Measurements from ENCODE around the gene GYPC. TPM values are rescaled to one million over a fixed set of nuclear protein-coding genes. Genes with fewer than 3 reads are reported as not detected.

The GYPC gene
- total RNA-seq, 2 donors from 2014 or later: 17.3 to 32.9 TPM

- no peak for TF ChIP-seq POLR2AphosphoS5 (IDR thresholded peaks at IDR 0.05)
- no peak for TF ChIP-seq POLR2A (IDR thresholded peaks at IDR 0.05)
- TF ChIP-seq CTCF (IDR thresholded peaks at IDR 0.05): no peak
- DNase-seq (ENCODE audit: low spot score): no peak
- Histone ChIP-seq H3K36me3 (no peaks in the 10 kb centered on the region), H3K9me3 (no peaks in the 10 kb centered on the region), H3K27me3 (replicated peaks; ENCODE audit: insufficient read depth) (no peaks in the 10 kb centered on the region), H3K4me1 (replicated peaks) (no peaks in the 10 kb centered on the region), H3K27ac (no peak overlapping the region), H3K4me3 (no peak overlapping the region)
- WGBS: 100% methylated on average over 1 of the region's 1 CpG
- intact Hi-C loops (cut with DNase I): no loop called here
These were observed 6.9 kb upstream of the GYPC start for GRCh38 chr2:126649101-126649500.

- 61% methylated on average over 3 of the region's 3 CpGs for WGBS
- Histone ChIP-seq H3K27ac (no peak overlapping the region), H3K36me3 (no peaks in the 10 kb centered on the region), H3K27me3 (replicated peaks; ENCODE audit: insufficient read depth) (no peaks in the 10 kb centered on the region), H3K9me3 (no peaks in the 10 kb centered on the region), H3K4me3 (no peak overlapping the region), H3K4me1 (replicated peaks) (no peaks in the 10 kb centered on the region)
- no peak for DNase-seq (ENCODE audit: low spot score)
- TF ChIP-seq CTCF (IDR thresholded peaks at IDR 0.05): no peak
- no peak for TF ChIP-seq POLR2A (IDR thresholded peaks at IDR 0.05)
- TF ChIP-seq POLR2AphosphoS5 (IDR thresholded peaks at IDR 0.05): no peak
- intact Hi-C loops (cut with DNase I): loop anchor here (10.0 kb wide), 1 partner anchor 434 kb away; no protein-coding TSS in a partner anchor
These were observed 5.0 kb upstream of the GYPC start for GRCh38 chr2:126650994-126651393.

GRCh38 chr2:126652323-126652891, 3.6 kb upstream of the GYPC start:
- intact Hi-C loops (cut with DNase I): loop anchor here (10.0 kb wide), 1 partner anchor 432 kb away; no protein-coding TSS in a partner anchor

GRCh38 chr2:126653109-126653508, 2.8 kb upstream of the GYPC start:
- Histone ChIP-seq H3K27ac (no peak overlapping the region), H3K27me3 (replicated peaks; ENCODE audit: insufficient read depth) (no peaks in the 10 kb centered on the region), H3K9me3 (no peaks in the 10 kb centered on the region), H3K36me3 (no peaks in the 10 kb centered on the region), H3K4me1 (replicated peaks) (no peaks in the 10 kb centered on the region), H3K4me3 (no peak overlapping the region)
- 93% methylated on average over 4 of the region's 4 CpGs for WGBS
- no peak for DNase-seq (ENCODE audit: low spot score)
- intact Hi-C loops (cut with DNase I): loop anchor here (10.0 kb wide), 1 partner anchor 432 kb away; no protein-coding TSS in a partner anchor
- TF ChIP-seq POLR2A (IDR thresholded peaks at IDR 0.05) (no peak), POLR2AphosphoS5 (IDR thresholded peaks at IDR 0.05) (no peak), CTCF (IDR thresholded peaks at IDR 0.05) (no peak)

More at GRCh38 chr2:126652323-126652891, 3.6 kb upstream of the GYPC start:
- WGBS: 88% methylated on average over 1 of the region's 1 CpG
- Histone ChIP-seq H3K36me3 (no peaks in the 10 kb centered on the region), H3K9me3 (no peaks in the 10 kb centered on the region), H3K4me3 (no peak overlapping the region), H3K27me3 (replicated peaks; ENCODE audit: insufficient read depth) (no peaks in the 10 kb centered on the region), H3K4me1 (replicated peaks) (no peaks in the 10 kb centered on the region), H3K27ac (no peak overlapping the region)
- no peak for TF ChIP-seq POLR2AphosphoS5 (IDR thresholded peaks at IDR 0.05)
- no peak for TF ChIP-seq CTCF (IDR thresholded peaks at IDR 0.05)
- TF ChIP-seq POLR2A (IDR thresholded peaks at IDR 0.05): no peak
- DNase-seq (ENCODE audit: low spot score): no peak

GRCh38 chr2:126653761-126654160, 2.2 kb upstream of the GYPC start:
- H3K4me3 ChIP-seq: no peak overlapping the region
- no peaks in the 10 kb centered on the region for H3K27me3 ChIP-seq (replicated peaks; ENCODE audit: insufficient read depth)
- 90% methylated on average over 4 of the region's 4 CpGs for WGBS
- H3K27ac ChIP-seq: no peak overlapping the region
- no peaks in the 10 kb centered on the region for H3K36me3 ChIP-seq
- TF ChIP-seq POLR2A (IDR thresholded peaks at IDR 0.05): no peak
- no peak for TF ChIP-seq POLR2AphosphoS5 (IDR thresholded peaks at IDR 0.05)
- TF ChIP-seq CTCF (IDR thresholded peaks at IDR 0.05): no peak
- intact Hi-C loops (cut with DNase I): loop anchor here (10.0 kb wide), 1 partner anchor 431 kb away; no protein-coding TSS in a partner anchor
- DNase-seq (ENCODE audit: low spot score): no peak
- H3K4me1 ChIP-seq (replicated peaks): no peaks in the 10 kb centered on the region
- H3K9me3 ChIP-seq: no peaks in the 10 kb centered on the region

Data from prostate gland (tissue), 2 donors.